GM23338 (cell line): ENCODE measurements around the gene SPATA2L. TPM values are rescaled to one million over a fixed set of nuclear protein-coding genes. Genes with fewer than 3 reads are reported as not detected.

ENCODE experiments used
- ATAC-seq: fragments of 200-7000 bp; cut with Tn5 transposase; 3 replicates; pipeline ENCODE4 v1.9.1; 2020
- DNase-seq: peaks from one replicate; pipeline ENCODE4 v3.0.0-alpha.2; 2015; ENCODE audit warnings: low spot score
- H2AFZ ChIP-seq: fragments of 200-600 bp; sonication (generic); 2 replicates; pipeline ENCODE4 v1.8.0; 2016; ENCODE audit warnings: antibody characterized with exemption, mild to moderate bottlenecking, moderate library complexity
- H3F3A ChIP-seq: fragments of 200-600 bp; sonication (generic); replicated peaks from 2 replicates; pipeline ENCODE4 v1.8.0; 2017; ENCODE audit warnings: antibody characterized with exemption, mixed run types, low read depth
- H3K27ac ChIP-seq: fragments of 200-600 bp; sonication (generic); 2 replicates; pipeline ENCODE4 v1.6.1; 2016; ENCODE audit warnings: low read depth
- H3K27me3 ChIP-seq: fragments of 200-600 bp; sonication (generic); 2 replicates; pipeline ENCODE4 v1.8.0; 2016; ENCODE audit warnings: mild to moderate bottlenecking, mixed run types, moderate library complexity; ENCODE audit not compliant: insufficient read depth
- H3K36me3 ChIP-seq: fragments of 200-600 bp; sonication (generic); 2 replicates; pipeline ENCODE4 v1.8.0; 2016; ENCODE audit warnings: mild to moderate bottlenecking; ENCODE audit not compliant: insufficient read depth
- H3K4me1 ChIP-seq: fragments of 200-600 bp; sonication (generic); 2 replicates; pipeline ENCODE4 v1.8.0; 2016; ENCODE audit warnings: mild to moderate bottlenecking, moderate library complexity; ENCODE audit not compliant: insufficient read depth
- H3K4me2 ChIP-seq: fragments of 200-600 bp; sonication (generic); 2 replicates; pipeline ENCODE4 v1.7.1; 2017; ENCODE audit warnings: mixed run types
- H3K4me3 ChIP-seq: fragments of 200-600 bp; sonication (generic); 2 replicates; pipeline ENCODE4 v1.6.1; 2016; ENCODE audit warnings: mixed run types
- H3K79me2 ChIP-seq: fragments of 200-600 bp; sonication (generic); replicated peaks from 2 replicates; pipeline ENCODE4 v1.8.0; 2017; ENCODE audit warnings: mild to moderate bottlenecking; ENCODE audit not compliant: insufficient read depth
- H3K9me2 ChIP-seq: fragments of 200-600 bp; sonication (generic); 2 replicates; pipeline ENCODE4 v1.8.0; 2017; ENCODE audit not compliant: insufficient read depth
- H4K20me1 ChIP-seq: fragments of 200-600 bp; sonication (generic); replicated peaks from 2 replicates; pipeline ENCODE4 v1.8.0; 2017; ENCODE audit warnings: mild to moderate bottlenecking; ENCODE audit not compliant: insufficient read depth
- H3K27ac Mint-ChIP-seq: 2 replicates; pipeline ENCODE4 v1.8.0; 2020; ENCODE audit warnings: inconsistent platforms, mild to moderate bottlenecking, moderate library complexity, mixed read lengths
- H3K27me3 Mint-ChIP-seq: 3 replicates; pipeline ENCODE4 v1.8.0; 2022; ENCODE audit warnings: low read depth, mild to moderate bottlenecking, moderate library complexity, mixed read lengths, inconsistent platforms; ENCODE audit not compliant: insufficient read depth, poor library complexity
- H3K36me3 Mint-ChIP-seq: 3 replicates; pipeline ENCODE4 v1.8.0; 2021; ENCODE audit warnings: low read depth, mild to moderate bottlenecking, inconsistent platforms, moderate library complexity, mixed read lengths
- H3K4me1 Mint-ChIP-seq: 3 replicates; pipeline ENCODE4 v1.8.0; 2020; ENCODE audit warnings: mild to moderate bottlenecking, inconsistent platforms, mixed read lengths
- H3K4me3 Mint-ChIP-seq: 3 replicates; pipeline ENCODE4 v1.8.0; 2021; ENCODE audit warnings: moderate library complexity, mild to moderate bottlenecking, inconsistent platforms, mixed read lengths
- H3K9me3 Mint-ChIP-seq: 3 replicates; pipeline ENCODE4 v1.8.0; 2020; ENCODE audit warnings: moderate library complexity, mild to moderate bottlenecking, inconsistent platforms, mixed read lengths
- ETS1 ChIP-seq: IDR thresholded peaks from 2 replicates; pipeline ENCODE4 v1.6.1; 2016; ENCODE audit warnings: antibody characterized with exemption
- EZH2 ChIP-seq: fragments of 200-600 bp; sonication (generic); IDR thresholded peaks from one replicate; pipeline ENCODE4 v1.8.0; 2017; ENCODE audit warnings: antibody characterized with exemption, mild to moderate bottlenecking, low read depth; ENCODE audit not compliant: unreplicated experiment
- EZH2phosphoT487 ChIP-seq: fragments of 200-600 bp; sonication (generic); IDR thresholded peaks from one replicate; pipeline ENCODE4 v1.8.1; 2018; ENCODE audit warnings: antibody characterized with exemption; ENCODE audit not compliant: unreplicated experiment
- JUNB ChIP-seq: IDR thresholded peaks from one replicate; pipeline ENCODE4 v1.6.1; 2016; ENCODE audit warnings: antibody characterized with exemption; ENCODE audit not compliant: unreplicated experiment
- NANOG ChIP-seq: IDR thresholded peaks from 2 replicates; pipeline ENCODE4 v1.6.1; 2016; ENCODE audit warnings: antibody characterized with exemption, borderline replicate concordance
- REST ChIP-seq: IDR thresholded peaks from one replicate; pipeline ENCODE4 v1.6.1; 2018; ENCODE audit warnings: antibody characterized with exemption; ENCODE audit not compliant: unreplicated experiment
- STAT1 ChIP-seq: IDR thresholded peaks from one replicate; pipeline ENCODE4 v1.6.1; 2016; ENCODE audit warnings: antibody characterized with exemption; ENCODE audit not compliant: unreplicated experiment
- ZNF114 ChIP-seq: fragments of 250-450 bp; sonication (Bioruptor Pico); IDR thresholded peaks from 2 replicates; pipeline ENCODE4 v1.5.0; 2020; ENCODE audit warnings: mild to moderate bottlenecking, moderate library complexity
- ZNF331 ChIP-seq: fragments of 250-450 bp; sonication (Bioruptor Pico); IDR thresholded peaks from 2 replicates; pipeline ENCODE4 v1.5.0; 2020; ENCODE audit warnings: low read depth, mild to moderate bottlenecking, moderate library complexity
- polyA plus RNA-seq: library from polyadenylated mRNA; unstranded; fragments of >200 nt; fragmentation: Nextera tagmentation; extraction: Ambion mirVana; gene quantifications from 2 replicates; pipeline ENCODE4 v1.2.1, GENCODE V29; 2016
- total RNA-seq: library from RNA; depleted of rRNA; stranded (reverse); fragments of >200 nt; shearing (Covaris generic); gene quantifications from 2 replicates; pipeline ENCODE4 v1.2.3, GENCODE V29; 2014
- TF ChIP-seq, protein P1 (sequence below), 2 experiments: fragments of 200-600 bp in 1 of 2; sonication (generic) in 1 of 2; conservative IDR thresholded peaks; 2 replicates each; pipeline versions ENCODE4 v1.5.1 to v1.6.1; 2016 to 2017; ENCODE audit warnings: antibody characterized with exemption in 2 of 2, low read depth in 2 of 2, mild to moderate bottlenecking in 2 of 2, moderate library complexity in 1 of 2

The SPATA2L gene
- total and polyA plus RNA-seq, 2 experiments from 2014 or later = 6.9 to 26.2 TPM

DNA sequence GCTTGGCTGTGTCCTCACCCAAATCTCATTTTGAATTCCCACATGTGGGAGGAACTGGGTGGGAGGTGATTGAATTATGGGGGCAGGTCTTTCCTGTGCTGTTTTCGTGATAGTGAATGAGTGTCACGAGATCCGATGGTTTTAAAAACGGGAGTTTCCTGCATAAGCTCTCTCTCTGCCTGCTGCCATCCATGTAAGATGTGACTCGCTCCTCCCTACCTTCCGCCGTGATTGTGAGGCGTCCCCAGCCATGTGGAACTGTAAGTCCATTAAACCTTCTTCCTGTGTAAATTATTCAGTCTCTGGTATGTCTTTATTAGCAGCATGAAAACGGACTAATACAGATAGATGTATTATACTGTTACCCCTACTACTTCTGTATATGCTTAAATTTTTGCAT lies 40.3 kb downstream of the SPATA2L start:
- Histone ChIP-seq H3K4me2 (no peak overlapping the region), H4K20me1 (0 out of 2 replicates have a peak, but pooled peaks cover 4% of the 10 kb centered on the region), H3K36me3 (peaks cover 12% of the 10 kb centered on the region), H3K27me3 (no peaks in the 10 kb centered on the region), H3K79me2 (peaks cover 26% of the 10 kb centered on the region), H3F3A (no peaks in the 10 kb centered on the region), H3K27ac (no peak overlapping the region), H3K4me3 (no peak overlapping the region), H2AFZ (no peak overlapping the region), H3K4me1 (peaks cover 7% of the 10 kb centered on the region; the same call in 1 of the 2 replicates), H3K9me2 (no peaks in the 10 kb centered on the region)
- Mint-ChIP-seq H3K4me3 (no peak overlapping the region; the same call in 2 of the 3 replicates), H3K9me3 (peaks cover 15% of the 10 kb centered on the region), H3K27me3 (peaks cover 8% of the 10 kb centered on the region), H3K36me3 (peaks cover 71% of the 10 kb centered on the region), H3K27ac (no peak overlapping the region), H3K4me1 (peaks cover 8% of the 10 kb centered on the region)
- no peak for ATAC-seq
- DNase-seq = no peak
- TF ChIP-seq EZH2 (no peak), JUNB (no peak), REST (no peak)
- TF ChIP-seq, protein P1, sequence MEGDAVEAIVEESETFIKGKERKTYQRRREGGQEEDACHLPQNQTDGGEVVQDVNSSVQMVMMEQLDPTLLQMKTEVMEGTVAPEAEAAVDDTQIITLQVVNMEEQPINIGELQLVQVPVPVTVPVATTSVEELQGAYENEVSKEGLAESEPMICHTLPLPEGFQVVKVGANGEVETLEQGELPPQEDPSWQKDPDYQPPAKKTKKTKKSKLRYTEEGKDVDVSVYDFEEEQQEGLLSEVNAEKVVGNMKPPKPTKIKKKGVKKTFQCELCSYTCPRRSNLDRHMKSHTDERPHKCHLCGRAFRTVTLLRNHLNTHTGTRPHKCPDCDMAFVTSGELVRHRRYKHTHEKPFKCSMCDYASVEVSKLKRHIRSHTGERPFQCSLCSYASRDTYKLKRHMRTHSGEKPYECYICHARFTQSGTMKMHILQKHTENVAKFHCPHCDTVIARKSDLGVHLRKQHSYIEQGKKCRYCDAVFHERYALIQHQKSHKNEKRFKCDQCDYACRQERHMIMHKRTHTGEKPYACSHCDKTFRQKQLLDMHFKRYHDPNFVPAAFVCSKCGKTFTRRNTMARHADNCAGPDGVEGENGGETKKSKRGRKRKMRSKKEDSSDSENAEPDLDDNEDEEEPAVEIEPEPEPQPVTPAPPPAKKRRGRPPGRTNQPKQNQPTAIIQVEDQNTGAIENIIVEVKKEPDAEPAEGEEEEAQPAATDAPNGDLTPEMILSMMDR (conservative IDR thresholded peaks at IDR 0.05; ENCODE audit: low read depth in 2 of 2) = no peak

DNA sequence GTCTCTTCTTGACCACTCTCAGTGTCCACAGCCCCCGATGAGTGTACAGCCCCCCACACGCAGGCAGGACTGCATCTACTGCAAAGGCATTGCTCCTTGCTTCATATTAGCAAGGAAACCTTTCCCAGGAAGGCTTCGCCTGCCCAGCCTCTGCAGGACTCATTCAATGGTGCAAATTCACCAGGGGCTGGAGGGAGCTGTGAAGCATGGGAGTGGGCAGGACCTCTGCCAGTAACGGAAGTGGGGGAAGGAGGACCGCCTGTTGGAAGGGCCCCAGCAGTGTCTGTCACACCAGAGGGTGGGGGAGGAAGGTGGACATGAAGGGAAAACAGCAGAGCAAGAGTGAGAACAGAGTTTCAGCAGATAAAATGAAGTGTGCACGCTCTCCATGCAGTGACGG lies 41.4 kb downstream of the SPATA2L start:
- no peak overlapping the region for H3K4me3 ChIP-seq
- no peak for DNase-seq
- H3K4me1 ChIP-seq = peaks cover 7% of the 10 kb centered on the region; the same call in 1 of the 2 replicates
- H3K79me2 ChIP-seq = peaks cover 37% of the 10 kb centered on the region
- H4K20me1 ChIP-seq = 0 out of 2 replicates have a peak, but pooled peaks cover 4% of the 10 kb centered on the region
- no peak overlapping the region for H3K4me2 ChIP-seq
- no peaks in the 10 kb centered on the region for H3F3A ChIP-seq
- H3K9me2 ChIP-seq = no peaks in the 10 kb centered on the region
- H3K27ac Mint-ChIP-seq = no peak overlapping the region
- H3K27me3 Mint-ChIP-seq = peaks cover 9% of the 10 kb centered on the region
- no peak overlapping the region for H3K4me3 Mint-ChIP-seq
- no peaks in the 10 kb centered on the region for H3K27me3 ChIP-seq
- H3K36me3 Mint-ChIP-seq = peaks cover 60% of the 10 kb centered on the region
- H3K36me3 ChIP-seq = peaks cover 12% of the 10 kb centered on the region
- peaks cover 8% of the 10 kb centered on the region for H3K4me1 Mint-ChIP-seq
- H3K9me3 Mint-ChIP-seq = peaks cover 6% of the 10 kb centered on the region; the same call in 2 of the 3 replicates
- TF ChIP-seq, protein P1 (conservative IDR thresholded peaks at IDR 0.05; ENCODE audit: low read depth in 2 of 2) = no peak
- TF ChIP-seq NANOG = no peak
- no peak for TF ChIP-seq EZH2
- TF ChIP-seq ZNF114 = no peak
- no peak for TF ChIP-seq EZH2phosphoT487
- no peak for TF ChIP-seq REST
- TF ChIP-seq ZNF331 = no peak
- no peak for TF ChIP-seq ETS1
- TF ChIP-seq JUNB = no peak
- TF ChIP-seq STAT1 = no peak
- no peak overlapping the region for H3K27ac ChIP-seq
- no peak for ATAC-seq
- H2AFZ ChIP-seq = no peak overlapping the region
